Right lobe of liver (tissue), 6 donors: ENCODE results near the gene ACSF3. TPM values are rescaled to one million over a fixed set of nuclear protein-coding genes. Genes with fewer than 3 reads are reported as not detected.
A peak's percentile ranks its signal among the peaks of the same experiment; 100 is the strongest.

Source experiments
- ATAC-seq, 4 donors: fragments of 200-7000 bp; cut with Tn5 transposase; one replicate each; pipeline ENCODE4 v1.9.1; 2020; ENCODE audit warnings: mild to moderate bottlenecking in 4 of 4, moderate library complexity in 4 of 4
- DNase-seq, 3 donors: peaks; one replicate each; pipeline ENCODE4 v3.0.0-alpha.2; 2020
- H3K27ac ChIP-seq, 3 donors: fragments of 200-600 bp; one replicate each; pipeline ENCODE4 v1.8.0; 2022
- H3K27me3 ChIP-seq, 2 donors: fragments of 200-600 bp; one replicate each; pipeline ENCODE4 v1.8.0; 2022
- H3K36me3 ChIP-seq, 4 donors: fragments of 200-600 bp; sonication (generic) in 1 of 4; one replicate each; pipeline versions ENCODE4 v1.5.1 to v1.8.0; 2017 to 2022; ENCODE audit warnings: control low read depth in 1 of 4
- H3K4me1 ChIP-seq, 4 donors: fragments of 200-600 bp; sonication (generic) in 1 of 4; one replicate each; pipeline versions ENCODE4 v1.5.1 to v1.8.0; 2017 to 2022; ENCODE audit warnings: control low read depth in 1 of 4
- H3K4me3 ChIP-seq, 3 donors: fragments of 200-600 bp; one replicate each; pipeline ENCODE4 v1.8.0; 2022
- H3K9me3 ChIP-seq, 4 donors: fragments of 200-600 bp; sonication (generic) in 1 of 4; one replicate each; pipeline versions ENCODE4 v1.5.1 to v1.8.0; 2017 to 2022; ENCODE audit warnings: control low read depth in 1 of 4
- CTCF ChIP-seq, 4 donors: fragments of 200-600 bp in 3 of 4; fragments of 450-650 bp in 1 of 4; IDR thresholded peaks; one replicate each; pipeline versions ENCODE4 v1.5.1 to v1.8.0; 2016 to 2022; ENCODE audit warnings: antibody characterized with exemption in 4 of 4, mild to moderate bottlenecking in 2 of 4
- POLR2A ChIP-seq: fragments of 450-650 bp; IDR thresholded peaks from one replicate; pipeline ENCODE4 v1.6.1; 2017; ENCODE audit warnings: antibody characterized with exemption, mild to moderate bottlenecking
- WGBS: methylation state at CpG from one replicate; pipeline ENCODE4 v1.1.6; 2018; ENCODE audit warnings: low coverage, low lambda C conversion rate; ENCODE audit not compliant: insufficient coverage; ENCODE audit errors: missing lambda C conversion rate; 5-methylcytosine and 5-hydroxymethylcytosine counted together
- intact Hi-C, 2 donors: fragments of 100-400 bp; cut with DNase I; formaldehyde crosslinking; loops; one replicate each; pipeline versions ENCODE4 v1.11.2 to v1.14.1; 2022
- total RNA-seq, 6 experiments: library from RNA; depleted of rRNA in 2 of 6; stranded (reverse); fragments of >200 nt in 2 of 6; fragmentation: NEBNext Ultra II Directional in 3 of 6; extraction: Animal tissue kit (Norgen Biotek cat#: 25700) in 3 of 6; gene quantifications; one replicate each; pipeline versions ENCODE4 v1.1.0 to v1.2.4, GENCODE V29; 2016 to 2023
- donor health status: DM: no; HTN: yes; CAD: no.
- donor health status: DM: no; HTN: no; CAD: no.
- donor health status: DM: no; HTN: no; CAD: no.
- donor health status: DM: no; HTN: yes; CAD: no.
- donor health status: DM: no; HTN: yes; CAD: no.

Gene ACSF3
- total RNA-seq, 6 experiments from 2014 or later, result 20.2 to 33.6 (median 29.4) TPM

GRCh38 chr16:89103781-89104180 lies 10.1 kb downstream of the ACSF3 start:
- ATAC-seq (no peak), DNase-seq (peak in 1 of 3 donors; percentile 34)
- Histone ChIP-seq H3K36me3 (peaks cover 0 to 42% (median 6%) of the 10 kb centered on the region in 4 donors), H3K9me3 (no peaks in the 10 kb centered on the region), H3K27me3 (no peaks in the 10 kb centered on the region), H3K27ac (no peak overlapping the region), H3K4me3 (no peak overlapping the region), H3K4me1 (no peaks in the 10 kb centered on the region)
- intact Hi-C loops, result no loop called here
- 20% methylated on average over 1 of the region's 16 CpGs for WGBS
- TF ChIP-seq CTCF (IDR thresholded peaks at IDR 0.05), result no peak

GRCh38 chr16:89104303-89104702 lies 10.7 kb downstream of the ACSF3 start:
- H3K27me3 ChIP-seq, result no peaks in the 10 kb centered on the region
- WGBS, result 80% methylated on average over 1 of the region's 10 CpGs
- no peak overlapping the region for H3K27ac ChIP-seq
- no peaks in the 10 kb centered on the region for H3K9me3 ChIP-seq
- DNase-seq, result peak in 1 of 3 donors; percentile 20
- no peak for ATAC-seq
- no peaks in the 10 kb centered on the region for H3K4me1 ChIP-seq
- no peak overlapping the region for H3K4me3 ChIP-seq
- intact Hi-C loops, result no loop called here
- no peak for TF ChIP-seq CTCF (IDR thresholded peaks at IDR 0.05)
- no peak for TF ChIP-seq POLR2A
- H3K36me3 ChIP-seq, result peaks cover 0 to 42% (median 6%) of the 10 kb centered on the region in 4 donors

GRCh38 chr16:89104930-89105571 lies 11.4 kb downstream of the ACSF3 start:
- DNase-seq (peak in 1 of 3 donors; percentile 40), ATAC-seq (no peak)
- WGBS, result 89% methylated on average over 13 of the region's 23 CpGs
- H3K4me1 ChIP-seq, result no peaks in the 10 kb centered on the region
- H3K36me3 ChIP-seq, result peaks cover 0 to 42% (median 6%) of the 10 kb centered on the region in 4 donors
- intact Hi-C loops, result no loop called here
- no peak overlapping the region for H3K27ac ChIP-seq
- H3K27me3 ChIP-seq, result no peaks in the 10 kb centered on the region
- no peak for TF ChIP-seq CTCF (IDR thresholded peaks at IDR 0.05)
- TF ChIP-seq POLR2A, result no peak
- H3K4me3 ChIP-seq, result no peak overlapping the region
- no peaks in the 10 kb centered on the region for H3K9me3 ChIP-seq

GRCh38 chr16:89105599-89106151 lies 12.0 kb downstream of the ACSF3 start:
- TF ChIP-seq CTCF (IDR thresholded peaks at IDR 0.05) (no peak), POLR2A (no peak)
- DNase-seq, result peak in 2 of 3 donors; percentile 25 to 42
- no peaks in the 10 kb centered on the region for H3K9me3 ChIP-seq
- H3K4me3 ChIP-seq, result no peak overlapping the region
- H3K27me3 ChIP-seq, result no peaks in the 10 kb centered on the region
- no peak for ATAC-seq
- no CpG with 5 or more reads among the region's 16 CpGs for WGBS
- intact Hi-C loops, result no loop called here
- no peak overlapping the region for H3K27ac ChIP-seq
- H3K4me1 ChIP-seq, result no peaks in the 10 kb centered on the region
- H3K36me3 ChIP-seq, result peaks cover 0 to 42% (median 6%) of the 10 kb centered on the region in 4 donors
